Measurements from ENCODE around the gene CAMKK2. TPM values are rescaled to one million over a fixed set of nuclear protein-coding genes. Genes with fewer than 3 reads are reported as not detected.

CAMKK2 gene
- total and polyA plus RNA-seq, 2 experiments from 2014 or later = 20.1 to 29.8 TPM

- H3F3A ChIP-seq (ENCODE audit: insufficient read depth) = no peaks in the 10 kb centered on the region
- H3K27ac ChIP-seq = no peak overlapping the region
- H3K9ac ChIP-seq = no peak overlapping the region
- DNase-seq = peak; percentile 85
- H3K4me3 ChIP-seq = no peak overlapping the region
- in situ Hi-C loops (cut with MboI) = loop anchor here (10.0 to 25.0 kb wide), 2 partner anchors 103 to 340 kb away; no protein-coding TSS in a partner anchor
- H3K9me2 ChIP-seq (ENCODE audit: insufficient read depth) = no peaks in the 10 kb centered on the region
- no peak overlapping the region for H3K4me2 ChIP-seq (ENCODE audit: unreplicated experiment)
- H3K4me1 ChIP-seq (ENCODE audit: insufficient read depth) = no peaks in the 10 kb centered on the region
- 0 out of 2 replicates have a peak, but pooled peaks cover 4% of the 10 kb centered on the region for H3K79me2 ChIP-seq (ENCODE audit: insufficient read depth)
- peak overlapping the region; percentile 35; the same call in 1 of the 2 replicates for H2AFZ ChIP-seq
- peaks cover 57% of the 10 kb centered on the region for H3K36me3 ChIP-seq (ENCODE audit: low read depth)
- TF ChIP-seq EZH2 (IDR thresholded peaks at IDR 0.05; ENCODE audit: insufficient read depth, poor library complexity, severe bottlenecking) (no peak), EZH2phosphoT487 (IDR thresholded peaks at IDR 0.05; ENCODE audit: insufficient read depth, low read depth) (no peak)
- 59 to 60% methylated on average over 8 of the region's 8 CpGs for WGBS, 2 experiments (ENCODE audit: low coverage in 1 of 2, low lambda C conversion rate in 2 of 2, missing lambda C conversion rate in 2 of 2)
- no peaks in the 10 kb centered on the region for H3K27me3 ChIP-seq (replicated peaks; ENCODE audit: insufficient read depth)
- no peaks in the 10 kb centered on the region for H3K9me3 ChIP-seq (ENCODE audit: low read depth)
- no peaks in the 10 kb centered on the region for H4K20me1 ChIP-seq (ENCODE audit: insufficient read depth)
Measured at GRCh38 chr12:121334513-121335343, 38.2 kb upstream of the CAMKK2 start.

- H3K36me3 ChIP-seq (ENCODE audit: low read depth) = peaks cover 59% of the 10 kb centered on the region
- in situ Hi-C loops (cut with MboI) = loop anchor here (10.0 to 25.0 kb wide), 2 partner anchors 104 to 341 kb away; no protein-coding TSS in a partner anchor
- 21 to 28% methylated on average over 1 of the region's 1 CpG for WGBS, 2 experiments (ENCODE audit: low coverage in 1 of 2, low lambda C conversion rate in 2 of 2, missing lambda C conversion rate in 2 of 2)
Measured at GRCh38 chr12:121333747-121334146, 37.2 kb upstream of the CAMKK2 start.

GRCh38 chr12:121331248-121331647, 34.7 kb upstream of the CAMKK2 start:
- Histone ChIP-seq H3K27me3 (replicated peaks; ENCODE audit: insufficient read depth) (no peaks in the 10 kb centered on the region), H3K9me2 (ENCODE audit: insufficient read depth) (no peaks in the 10 kb centered on the region), H3K79me2 (ENCODE audit: insufficient read depth) (0 out of 2 replicates have a peak, but pooled peaks cover 4% of the 10 kb centered on the region), H3K4me1 (ENCODE audit: insufficient read depth) (no peaks in the 10 kb centered on the region), H4K20me1 (ENCODE audit: insufficient read depth) (no peaks in the 10 kb centered on the region), H3K27ac (no peak overlapping the region), H2AFZ (no peak overlapping the region), H3K9me3 (ENCODE audit: low read depth) (no peaks in the 10 kb centered on the region), H3F3A (ENCODE audit: insufficient read depth) (no peaks in the 10 kb centered on the region), H3K4me3 (no peak overlapping the region), H3K36me3 (ENCODE audit: low read depth) (peaks cover 79% of the 10 kb centered on the region), H3K9ac (no peak overlapping the region), H3K4me2 (ENCODE audit: unreplicated experiment) (no peak overlapping the region)
- WGBS, 2 experiments (ENCODE audit: low coverage in 1 of 2, low lambda C conversion rate in 2 of 2, missing lambda C conversion rate in 2 of 2) = 75 to 78% methylated on average over 6 of the region's 6 CpGs
- no peak for TF ChIP-seq EZH2phosphoT487 (IDR thresholded peaks at IDR 0.05; ENCODE audit: insufficient read depth, low read depth)
- TF ChIP-seq EZH2 (IDR thresholded peaks at IDR 0.05; ENCODE audit: insufficient read depth, poor library complexity, severe bottlenecking) = no peak
- in situ Hi-C loops (cut with MboI) = loop anchor here (10.0 to 25.0 kb wide), 2 partner anchors 106 to 344 kb away; no protein-coding TSS in a partner anchor
- DNase-seq = peak; percentile 10

More at GRCh38 chr12:121333747-121334146, 37.2 kb upstream of the CAMKK2 start:
- no peak overlapping the region for H3K27ac ChIP-seq
- no peaks in the 10 kb centered on the region for H3K9me2 ChIP-seq (ENCODE audit: insufficient read depth)
- no peak overlapping the region for H2AFZ ChIP-seq
- no peak for DNase-seq
- TF ChIP-seq EZH2 (IDR thresholded peaks at IDR 0.05; ENCODE audit: insufficient read depth, poor library complexity, severe bottlenecking) = no peak
- no peak for TF ChIP-seq EZH2phosphoT487 (IDR thresholded peaks at IDR 0.05; ENCODE audit: insufficient read depth, low read depth)
- H3K9me3 ChIP-seq (ENCODE audit: low read depth) = no peaks in the 10 kb centered on the region
- H3K4me3 ChIP-seq = no peak overlapping the region
- H3F3A ChIP-seq (ENCODE audit: insufficient read depth) = no peaks in the 10 kb centered on the region
- no peak overlapping the region for H3K4me2 ChIP-seq (ENCODE audit: unreplicated experiment)
- H3K4me1 ChIP-seq (ENCODE audit: insufficient read depth) = no peaks in the 10 kb centered on the region
- no peaks in the 10 kb centered on the region for H4K20me1 ChIP-seq (ENCODE audit: insufficient read depth)
- no peaks in the 10 kb centered on the region for H3K27me3 ChIP-seq (replicated peaks; ENCODE audit: insufficient read depth)
- 0 out of 2 replicates have a peak, but pooled peaks cover 4% of the 10 kb centered on the region for H3K79me2 ChIP-seq (ENCODE audit: insufficient read depth)
- H3K9ac ChIP-seq = no peak overlapping the region; the same call in 1 of the 2 replicates

- no peaks in the 10 kb centered on the region for H3K9me3 ChIP-seq (ENCODE audit: low read depth)
- no peak overlapping the region for H3K9ac ChIP-seq
- H3K4me2 ChIP-seq (ENCODE audit: unreplicated experiment) = no peak overlapping the region
- no peak overlapping the region for H2AFZ ChIP-seq
- no peak overlapping the region for H3K4me3 ChIP-seq
- H3K4me1 ChIP-seq (ENCODE audit: insufficient read depth) = no peaks in the 10 kb centered on the region
- H3F3A ChIP-seq (ENCODE audit: insufficient read depth) = no peaks in the 10 kb centered on the region
- H3K9me2 ChIP-seq (ENCODE audit: insufficient read depth) = no peaks in the 10 kb centered on the region
- H3K27ac ChIP-seq = no peak overlapping the region
- 0 out of 2 replicates have a peak, but pooled peaks cover 4% of the 10 kb centered on the region for H3K79me2 ChIP-seq (ENCODE audit: insufficient read depth)
- H3K36me3 ChIP-seq (ENCODE audit: low read depth) = peaks cover 75% of the 10 kb centered on the region
- no peak for DNase-seq
- TF ChIP-seq EZH2 (IDR thresholded peaks at IDR 0.05; ENCODE audit: insufficient read depth, poor library complexity, severe bottlenecking) = no peak
- TF ChIP-seq EZH2phosphoT487 (IDR thresholded peaks at IDR 0.05; ENCODE audit: insufficient read depth, low read depth) = no peak
- H4K20me1 ChIP-seq (ENCODE audit: insufficient read depth) = no peaks in the 10 kb centered on the region
- in situ Hi-C loops (cut with MboI) = loop anchor here (10.0 to 25.0 kb wide), 2 partner anchors 107 to 344 kb away; no protein-coding TSS in a partner anchor
- H3K27me3 ChIP-seq (replicated peaks; ENCODE audit: insufficient read depth) = no peaks in the 10 kb centered on the region
Measured at GRCh38 chr12:121330692-121331091, 34.2 kb upstream of the CAMKK2 start.
